NT2/D1 (cell line): Measurements from ENCODE around the gene ERC1.

Source experiments
- SUZ12 ChIP-seq: IDR thresholded peaks from 2 replicates; pipeline ENCODE4 v1.6.1; 2011; ENCODE audit not compliant: insufficient read length, insufficient read depth; ENCODE audit errors: extremely low read depth
- YY1 ChIP-seq: IDR thresholded peaks from 2 replicates; pipeline ENCODE4 v1.6.1; 2011; ENCODE audit not compliant: insufficient read length, insufficient read depth

- TF ChIP-seq YY1 (no peak), SUZ12 (peak; percentile 69)
Measured at GRCh38 chr12:1531153-1531653, 540.2 kb downstream of the ERC1 start.
